K562 (cell line): Measurements from ENCODE around the gene MUSK. TPM values are rescaled to one million over a fixed set of nuclear protein-coding genes. Genes with fewer than 3 reads are reported as not detected.

Source experiments
- ATAC-seq: fragments of 200-7000 bp; cut with Tn5 transposase; 3 replicates; pipeline ENCODE4 v1.9.1; 2020; ENCODE audit warnings: moderate library complexity
- BruUV-seq: library from RNA; stranded (reverse); fragments of 400-500 nt; replicated peaks from 2 replicates; lab custom pipeline; 2021; lab: Mats Ljungman, UMichigan
- CTCF ChIA-PET: fragments of 300-600 bp; formaldehyde crosslinking; extraction: SDS; loops from one replicate; lab custom pipeline; 2021; ENCODE audit warnings: low intra/inter-chr PET ratio; lab: Yijun Ruan, JAX
- POLR2A ChIA-PET: fragments of 300-600, 350-650 bp; sonication (Branson Sonifier 250); formaldehyde crosslinking; extraction: SDS; loops from one replicate; lab custom pipeline; 2021; ENCODE audit warnings: antibody characterized with exemption, inconsistent platforms; lab: Yijun Ruan, JAX
- DNase-seq, 4 experiments: peaks; one replicate each; pipeline versions ENCODE4 v3.0.0 to v3.0.0-alpha.2; 2011 to 2018; ENCODE audit warnings: low spot score in 3 of 4, mixed read lengths in 3 of 4; ENCODE audit errors: extremely low read depth in 1 of 4
- FAIRE-seq: peaks from 2 replicates; lab custom pipeline; 2011; peaks lifted over from hg19 to GRCh38; lab: Jason Lieb, UNC
- H2AFZ ChIP-seq: 2 replicates; pipeline ENCODE4 v1.6.0; 2011; ENCODE audit warnings: low read depth, low read length, control low read depth, inconsistent platforms
- H3K27ac ChIP-seq: fragments of 200-600 bp; 3 replicates; pipeline ENCODE4 v1.8.0; 2011; ENCODE audit warnings: low read depth, mild to moderate bottlenecking, control low read depth, inconsistent platforms, low read length, moderate library complexity, mixed read lengths; ENCODE audit errors: extremely low read depth
- H3K27me3 ChIP-seq, 2 experiments: fragments of 300-600 bp in 1 of 2; 2 replicates in 1 of 2; 3 replicates in 1 of 2; pipeline versions ENCODE4 v1.6.0 to v1.8.0; 2011; ENCODE audit warnings: inconsistent platforms in 2 of 2, low read length in 2 of 2, mild to moderate bottlenecking in 1 of 2, mixed read lengths in 1 of 2, moderate library complexity in 1 of 2; ENCODE audit not compliant: control insufficient read depth in 2 of 2, insufficient read depth in 2 of 2
- H3K36me3 ChIP-seq: fragments of 300-600 bp; 3 replicates; pipeline ENCODE4 v1.8.0; 2011; ENCODE audit warnings: mild to moderate bottlenecking, low read length, inconsistent platforms; ENCODE audit not compliant: control insufficient read depth, insufficient read depth
- H3K4me1 ChIP-seq, 2 experiments: fragments of 200-600 bp in 1 of 2; replicated peaks in 1 of 2; 2 replicates in 1 of 2; 3 replicates in 1 of 2; pipeline versions ENCODE4 v1.5.1 to v1.8.0; 2011; ENCODE audit warnings: inconsistent platforms in 2 of 2, low read length in 2 of 2, mild to moderate bottlenecking in 1 of 2, mixed read lengths in 1 of 2, moderate library complexity in 1 of 2; ENCODE audit not compliant: control insufficient read depth in 2 of 2, insufficient read depth in 2 of 2
- H3K4me2 ChIP-seq: 2 replicates; pipeline ENCODE4 v1.6.1; 2011; ENCODE audit warnings: low read length, control low read depth, inconsistent platforms, mixed read lengths; ENCODE audit not compliant: insufficient read depth
- H3K4me3 ChIP-seq: fragments of 200-600 bp; sonication (generic), shearing (Covaris generic); 2 replicates; pipeline ENCODE4 v1.5.1; 2016; ENCODE audit warnings: control low read depth, inconsistent platforms
- H3K79me2 ChIP-seq: fragments of 200-600 bp; 3 replicates; pipeline ENCODE4 v1.8.0; 2011; ENCODE audit warnings: low read length, inconsistent platforms; ENCODE audit not compliant: control insufficient read depth, insufficient read depth
- H3K9ac ChIP-seq, 2 experiments: 2 replicates each; pipeline versions ENCODE4 v1.6.0 to v1.6.1; 2011; ENCODE audit warnings: low read depth in 2 of 2, low read length in 2 of 2, control low read depth in 1 of 2, inconsistent platforms in 1 of 2, mild to moderate bottlenecking in 1 of 2, mixed read lengths in 1 of 2; ENCODE audit not compliant: insufficient read depth in 1 of 2
- H3K9me1 ChIP-seq: one replicate; pipeline ENCODE4 v1.6.0; 2011; ENCODE audit warnings: inconsistent platforms, mild to moderate bottlenecking, low read length, moderate library complexity; ENCODE audit not compliant: control insufficient read depth, insufficient read depth
- H3K9me3 ChIP-seq: replicated peaks from 2 replicates; pipeline ENCODE4 v1.5.1; 2011; ENCODE audit warnings: low read depth, low read length, inconsistent platforms; ENCODE audit not compliant: control insufficient read depth, insufficient read depth
- H4K20me1 ChIP-seq: replicated peaks from 2 replicates; pipeline ENCODE4 v1.6.1; 2011; ENCODE audit warnings: low read length, inconsistent platforms, mixed read lengths; ENCODE audit not compliant: control insufficient read depth, insufficient read depth
- CCAR2 ChIP-seq: fragments of 200-400 bp; formaldehyde crosslinking; IDR thresholded peaks from 2 replicates; pipeline ENCODE4 v1.6.1; 2017; ENCODE audit warnings: mild to moderate bottlenecking, low read depth, low read length
- ETV5 ChIP-seq: sonication (generic); formaldehyde crosslinking; IDR thresholded peaks from 2 replicates; pipeline ENCODE4 v1.4.0; 2020; ENCODE audit warnings: low read depth, mild to moderate bottlenecking, missing genetic modification reagents
- MCM3 ChIP-seq: fragments of 450-650 bp; IDR thresholded peaks from 2 replicates; pipeline ENCODE4 v1.6.1; 2016
- TAF15 ChIP-seq: fragments of 200-400 bp; formaldehyde crosslinking; IDR thresholded peaks from 2 replicates; pipeline ENCODE4 v1.6.1; 2017; ENCODE audit warnings: mild to moderate bottlenecking, low read depth, low read length, moderate library complexity
- TBP ChIP-seq: optimal IDR thresholded peaks from 2 replicates; pipeline ENCODE3; 2011; ENCODE audit warnings: low read depth, low read length, improper control_type of control experiment
- TCF15 ChIP-seq: fragments of 250-450 bp; sonication (Bioruptor Pico); IDR thresholded peaks from 2 replicates; pipeline ENCODE4 v1.8.0; 2022; ENCODE audit warnings: moderate library complexity, mild to moderate bottlenecking, inconsistent platforms
- TCF7L2 ChIP-seq: fragments of 150-350 bp; IDR thresholded peaks from 2 replicates; pipeline ENCODE4 v1.6.1; 2016; ENCODE audit warnings: low read depth, mild to moderate bottlenecking, low read length, moderate library complexity
- TRIM28 ChIP-seq: fragments of 450-650 bp; IDR thresholded peaks from 2 replicates; pipeline ENCODE4 v1.6.1; 2017
- ZBTB26 ChIP-seq: fragments of 450-650 bp; formaldehyde crosslinking; IDR thresholded peaks from 2 replicates; pipeline ENCODE4 v1.4.0; 2022; ENCODE audit warnings: missing genetic modification characterization
- ZNF583 ChIP-seq: fragments of 250-450 bp; sonication (Bioruptor Pico); IDR thresholded peaks from 2 replicates; pipeline ENCODE4 v1.4.0; 2020
- WGBS: fragments of 100-300 bp; shearing (Covaris generic); methylation state at CpG from one replicate; pipeline ENCODE4 v1.1.6; 2016; ENCODE audit warnings: low coverage, mixed read lengths; ENCODE audit not compliant: insufficient coverage; ENCODE audit errors: missing lambda C conversion rate; 5-methylcytosine and 5-hydroxymethylcytosine counted together
- in situ Hi-C: fragments of 300-500 bp; cut with MboI; formaldehyde crosslinking; loops from 4 replicates; pipeline ENCODE4 v1.15.0; 2018; ENCODE audit warnings: inconsistent platforms, mixed read lengths
- intact Hi-C: fragments of 100-400 bp; cut with micrococcal nuclease; formaldehyde crosslinking; loops from 2 replicates; pipeline ENCODE4 v1.14.2; 2022
- polyA plus RNA-seq, 8 experiments: library from polyadenylated mRNA; depleted of rRNA in 4 of 8; stranded (reverse) in 5 of 8; unstranded in 3 of 8; fragments of >200 nt; fragmentation: Nextera tagmentation in 2 of 8; fragmentation: Illumina TruSeq in 1 of 8; extraction: Ambion mirVana in 2 of 8; extraction: Trizol in 1 of 8; gene quantifications; 2 replicates each; pipeline versions ENCODE4 v1.2.1 to v1.2.3, GENCODE V29; 2011 to 2014; ENCODE audit warnings: inconsistent platforms in 1 of 8, missing spikeins in 1 of 8
- total RNA-seq, 7 experiments: library from RNA; depleted of rRNA in 6 of 7; stranded (reverse); fragments of >200 nt in 6 of 7; fragmentation: Illumina TruSeq in 2 of 7; extraction: Trizol in 2 of 7; gene quantifications; 2 replicates each; pipeline versions ENCODE4 v1.2.1 to v1.2.3, GENCODE V29; 2011 to 2021; ENCODE audit warnings: low replicate concordance in 1 of 7
- TF ChIP-seq, protein P1 (sequence below), 3 experiments: fragments of 200-800 bp in 1 of 3; fragments of 250-450 bp in 1 of 3; fragments of 450-650 bp in 1 of 3; sonication (Bioruptor Pico) in 1 of 3; sonication (Bioruptor generic) in 1 of 3; formaldehyde crosslinking in 1 of 3; IDR thresholded peaks; 2 replicates each; pipeline versions ENCODE4 v1.6.1 to v1.8.0; 2016 to 2022; ENCODE audit warnings: mild to moderate bottlenecking in 2 of 3, missing genetic modification characterization in 2 of 3, missing compliant biosample characterization in 1 of 3, moderate library complexity in 1 of 3

Gene MUSK
- total and polyA plus RNA-seq, 9 of the 15 experiments (the other 6 are each of a cell fraction or from before 2014, with no cell fraction given): not detected

DNA sequence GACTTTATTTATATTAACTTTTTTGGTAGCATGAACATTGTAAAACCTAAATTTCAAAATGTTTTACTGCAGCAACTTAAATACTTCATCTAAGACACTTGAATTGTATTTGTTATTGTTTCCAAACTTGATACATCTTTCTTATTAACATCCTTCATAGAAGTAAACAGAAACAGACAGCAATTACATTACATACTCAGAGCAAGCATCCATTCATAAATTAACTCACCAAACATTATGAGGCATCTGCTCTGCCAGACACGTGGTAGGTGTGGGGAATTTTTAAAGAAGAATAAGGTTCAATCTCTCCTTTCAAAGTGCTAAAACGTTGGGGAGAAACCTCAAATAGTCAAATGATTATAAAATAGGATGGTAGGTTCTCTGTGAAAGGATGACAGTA lies 130.8 kb downstream of the MUSK start:
- TF ChIP-seq TCF7L2 (no peak), CCAR2 (no peak), TRIM28 (no peak), TBP (no peak)
- TF ChIP-seq, all 486 proteins: peak for 0
- H3K27me3 ChIP-seq: no peaks in the 10 kb centered on the region
- no peak overlapping the region for H3K27ac ChIP-seq
- POLR2A ChIA-PET: no interaction called here
- no peaks in the 10 kb centered on the region for H3K36me3 ChIP-seq
- no peak for FAIRE-seq
- no peak overlapping the region for H3K4me3 ChIP-seq
- BruUV-seq: no TSS peak
- H2AFZ ChIP-seq: no peak overlapping the region
- WGBS: 0% methylated on average over 2 of the region's 2 CpGs
- no peak for ATAC-seq
- CTCF ChIA-PET: no interaction called here
- no peaks in the 10 kb centered on the region for H4K20me1 ChIP-seq
- no peaks in the 10 kb centered on the region for H3K9me1 ChIP-seq
- intact Hi-C loops (no loop called here), in situ Hi-C loops (no loop called here)
- no peak for DNase-seq
- H3K4me2 ChIP-seq: no peak overlapping the region
- H3K9me3 ChIP-seq: 0 out of 2 replicates have a peak, but pooled peaks cover 2% of the 10 kb centered on the region
- H3K79me2 ChIP-seq: no peaks in the 10 kb centered on the region
- H3K4me1 ChIP-seq: no peaks in the 10 kb centered on the region
- no peak overlapping the region for H3K9ac ChIP-seq

DNA sequence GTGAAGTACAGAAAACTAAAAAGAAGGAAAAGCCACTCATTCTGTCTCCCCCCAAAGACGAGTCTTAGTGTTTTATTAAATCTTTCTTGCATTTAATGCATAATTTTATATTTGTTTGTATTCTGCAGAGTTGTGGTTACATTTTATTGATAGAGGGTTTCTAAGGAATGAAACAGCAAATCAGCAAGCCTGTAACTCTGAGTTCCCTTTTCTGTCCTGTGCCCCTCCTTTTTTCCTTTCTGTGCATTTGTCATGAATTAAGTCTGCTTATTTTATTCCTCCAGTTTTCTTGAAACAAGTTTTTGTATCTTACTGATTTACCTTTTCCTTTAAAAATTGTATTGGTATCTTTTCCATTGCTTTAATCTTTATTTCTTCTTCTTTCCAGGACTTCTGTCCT lies 132.8 kb downstream of the MUSK start:
- CTCF ChIA-PET: no interaction called here
- H3K4me2 ChIP-seq: no peak overlapping the region
- H3K4me3 ChIP-seq: no peak overlapping the region
- H2AFZ ChIP-seq: no peak overlapping the region
- DNase-seq (no peak), FAIRE-seq (no peak), ATAC-seq (no peak)
- H3K9ac ChIP-seq: no peak overlapping the region
- no peaks in the 10 kb centered on the region for H3K36me3 ChIP-seq
- BruUV-seq: no TSS peak
- H3K9me1 ChIP-seq: no peaks in the 10 kb centered on the region
- POLR2A ChIA-PET: no interaction called here
- H3K4me1 ChIP-seq: no peaks in the 10 kb centered on the region
- no peak overlapping the region for H3K27ac ChIP-seq
- H3K79me2 ChIP-seq: no peaks in the 10 kb centered on the region
- intact Hi-C loops (no loop called here), in situ Hi-C loops (no loop called here)
- no peaks in the 10 kb centered on the region for H3K27me3 ChIP-seq
- 0% methylated on average over 1 of the region's 1 CpG for WGBS
- H3K9me3 ChIP-seq: 0 out of 2 replicates have a peak, but pooled peaks cover 2% of the 10 kb centered on the region
- no peaks in the 10 kb centered on the region for H4K20me1 ChIP-seq
- no peak for TF ChIP-seq TCF15 (CRISPR knock-in tag)
- no peak for TF ChIP-seq ETV5
- no peak for TF ChIP-seq TAF15
- no peak for TF ChIP-seq MCM3
- no peak for TF ChIP-seq ZBTB26
- TF ChIP-seq, protein P1, sequence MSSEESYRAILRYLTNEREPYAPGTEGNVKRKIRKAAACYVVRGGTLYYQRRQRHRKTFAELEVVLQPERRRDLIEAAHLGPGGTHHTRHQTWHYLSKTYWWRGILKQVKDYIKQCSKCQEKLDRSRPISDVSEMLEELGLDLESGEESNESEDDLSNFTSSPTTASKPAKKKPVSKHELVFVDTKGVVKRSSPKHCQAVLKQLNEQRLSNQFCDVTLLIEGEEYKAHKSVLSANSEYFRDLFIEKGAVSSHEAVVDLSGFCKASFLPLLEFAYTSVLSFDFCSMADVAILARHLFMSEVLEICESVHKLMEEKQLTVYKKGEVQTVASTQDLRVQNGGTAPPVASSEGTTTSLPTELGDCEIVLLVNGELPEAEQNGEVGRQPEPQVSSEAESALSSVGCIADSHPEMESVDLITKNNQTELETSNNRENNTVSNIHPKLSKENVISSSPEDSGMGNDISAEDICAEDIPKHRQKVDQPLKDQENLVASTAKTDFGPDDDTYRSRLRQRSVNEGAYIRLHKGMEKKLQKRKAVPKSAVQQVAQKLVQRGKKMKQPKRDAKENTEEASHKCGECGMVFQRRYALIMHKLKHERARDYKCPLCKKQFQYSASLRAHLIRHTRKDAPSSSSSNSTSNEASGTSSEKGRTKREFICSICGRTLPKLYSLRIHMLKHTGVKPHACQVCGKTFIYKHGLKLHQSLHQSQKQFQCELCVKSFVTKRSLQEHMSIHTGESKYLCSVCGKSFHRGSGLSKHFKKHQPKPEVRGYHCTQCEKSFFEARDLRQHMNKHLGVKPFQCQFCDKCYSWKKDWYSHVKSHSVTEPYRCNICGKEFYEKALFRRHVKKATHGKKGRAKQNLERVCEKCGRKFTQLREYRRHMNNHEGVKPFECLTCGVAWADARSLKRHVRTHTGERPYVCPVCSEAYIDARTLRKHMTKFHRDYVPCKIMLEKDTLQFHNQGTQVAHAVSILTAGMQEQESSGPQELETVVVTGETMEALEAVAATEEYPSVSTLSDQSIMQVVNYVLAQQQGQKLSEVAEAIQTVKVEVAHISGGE (CRISPR knock-in tag; IDR thresholded peaks at IDR 0.05): no peak
- no peak for TF ChIP-seq ZNF583 (CRISPR knock-in tag)
